ENCODE results near the gene BAG1. TPM values are rescaled to one million over a fixed set of nuclear protein-coding genes. Genes with fewer than 3 reads are reported as not detected.

The BAG1 gene
- total and polyA plus RNA-seq, 2 donors (not counting 1 experiment from before 2014, with no cell fraction given), result 19.7 to 60.2 TPM

- H3K9me3 Mint-ChIP-seq (ENCODE audit: insufficient read depth), result no peaks in the 10 kb centered on the region
- Histone ChIP-seq H3K9ac (ENCODE audit: low read length) (peak overlapping the region; percentile 91), H2AFZ (ENCODE audit: insufficient read depth, low read depth, low read length, poor library complexity, severe bottlenecking) (peak overlapping the region; percentile 75), H4K20me1 (ENCODE audit: control insufficient read depth, insufficient read depth, low read length, poor library complexity, severe bottlenecking) (no peaks in the 10 kb centered on the region), H3K27me3 (replicated peaks in 1 of 4; ENCODE audit: control extremely low read depth in 1 of 4, control insufficient read depth in 3 of 4, insufficient read depth in 4 of 4, low read length in 3 of 4) (no peaks in the 10 kb centered on the region), H3K27ac (ENCODE audit: low read length in 2 of 2) (peak overlapping the region; percentile 99 to 100), H3K9me3 (ENCODE audit: control extremely low read depth in 1 of 3, control insufficient read depth in 2 of 3, insufficient read depth in 1 of 3, low read length in 2 of 3) (no peaks in the 10 kb centered on the region), H3K4me1 (ENCODE audit: control insufficient read depth in 2 of 2, insufficient read depth in 2 of 2, low read length in 2 of 2) (peaks cover 39 to 53% of the 10 kb centered on the region in 2 donors), H3K4me3 (ENCODE audit: control extremely low read depth in 1 of 5, extremely low read depth in 1 of 5, insufficient read depth in 1 of 5, low read depth in 2 of 5, low read length in 4 of 5) (peak overlapping the region; percentile 69 to 98 (median 86)), H3K4me2 (replicated peaks; ENCODE audit: low read depth, low read length, poor library complexity, severe bottlenecking) (peak overlapping the region; percentile 82), H3K36me3 (replicated peaks in 1 of 2; ENCODE audit: control extremely low read depth in 1 of 2, control insufficient read depth in 1 of 2, extremely low read depth in 1 of 2, insufficient read depth in 2 of 2, low read length in 1 of 2) (peaks cover 3 to 31% of the 10 kb centered on the region in 2 experiments), H3K79me2 (ENCODE audit: control insufficient read depth, insufficient read depth, low read length) (peaks cover 44% of the 10 kb centered on the region)
- no peaks in the 10 kb centered on the region for H3K27me3 Mint-ChIP-seq
- CTCF ChIA-PET, result interaction anchor here (0.7 to 1.4 kb wide), 11 partner anchors 9 to 184 kb away, joined by 3 to 5 read pairs (median 3); partner anchors contain the start of genes AQP3, B4GALT1 and NOL6
- H3K27ac Mint-ChIP-seq, result peak overlapping the region; percentile 100
- intact Hi-C loops (cut with micrococcal nuclease), result loop anchor here (1.0 to 10.0 kb wide), 8 partner anchors 26 to 735 kb away; partner anchors contain the start of genes B4GALT1, BAG1, DNAJA1 and NOL6
- POLR2A ChIA-PET, result interaction anchor here (0.6 to 1.6 kb wide), 15 partner anchors 9 to 809 kb away, joined by 3 to 15 read pairs (median 8); partner anchors contain the start of genes APTX, B4GALT1, BAG1 and CHMP5
- TF ChIP-seq, protein P1, sequence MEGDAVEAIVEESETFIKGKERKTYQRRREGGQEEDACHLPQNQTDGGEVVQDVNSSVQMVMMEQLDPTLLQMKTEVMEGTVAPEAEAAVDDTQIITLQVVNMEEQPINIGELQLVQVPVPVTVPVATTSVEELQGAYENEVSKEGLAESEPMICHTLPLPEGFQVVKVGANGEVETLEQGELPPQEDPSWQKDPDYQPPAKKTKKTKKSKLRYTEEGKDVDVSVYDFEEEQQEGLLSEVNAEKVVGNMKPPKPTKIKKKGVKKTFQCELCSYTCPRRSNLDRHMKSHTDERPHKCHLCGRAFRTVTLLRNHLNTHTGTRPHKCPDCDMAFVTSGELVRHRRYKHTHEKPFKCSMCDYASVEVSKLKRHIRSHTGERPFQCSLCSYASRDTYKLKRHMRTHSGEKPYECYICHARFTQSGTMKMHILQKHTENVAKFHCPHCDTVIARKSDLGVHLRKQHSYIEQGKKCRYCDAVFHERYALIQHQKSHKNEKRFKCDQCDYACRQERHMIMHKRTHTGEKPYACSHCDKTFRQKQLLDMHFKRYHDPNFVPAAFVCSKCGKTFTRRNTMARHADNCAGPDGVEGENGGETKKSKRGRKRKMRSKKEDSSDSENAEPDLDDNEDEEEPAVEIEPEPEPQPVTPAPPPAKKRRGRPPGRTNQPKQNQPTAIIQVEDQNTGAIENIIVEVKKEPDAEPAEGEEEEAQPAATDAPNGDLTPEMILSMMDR (IDR thresholded peaks at IDR 0.05), result no peak
- TF ChIP-seq EZH2 (IDR thresholded peaks at IDR 0.05; ENCODE audit: borderline replicate concordance, insufficient read depth, low read depth, low read length, poor library complexity, severe bottlenecking), result no peak
- peaks cover 58% of the 10 kb centered on the region for H3K4me1 Mint-ChIP-seq
- DNase-seq, result no peak
- peak overlapping the region; percentile 99 for H3K4me3 Mint-ChIP-seq
- WGBS (ENCODE audit: insufficient coverage), result 1% methylated on average over 13 of the region's 14 CpGs
- no peak for ATAC-seq (ENCODE audit: low read depth)
Measured at GRCh38 chr9:33289936-33290246, 25.4 kb upstream of the BAG1 start.

DNA sequence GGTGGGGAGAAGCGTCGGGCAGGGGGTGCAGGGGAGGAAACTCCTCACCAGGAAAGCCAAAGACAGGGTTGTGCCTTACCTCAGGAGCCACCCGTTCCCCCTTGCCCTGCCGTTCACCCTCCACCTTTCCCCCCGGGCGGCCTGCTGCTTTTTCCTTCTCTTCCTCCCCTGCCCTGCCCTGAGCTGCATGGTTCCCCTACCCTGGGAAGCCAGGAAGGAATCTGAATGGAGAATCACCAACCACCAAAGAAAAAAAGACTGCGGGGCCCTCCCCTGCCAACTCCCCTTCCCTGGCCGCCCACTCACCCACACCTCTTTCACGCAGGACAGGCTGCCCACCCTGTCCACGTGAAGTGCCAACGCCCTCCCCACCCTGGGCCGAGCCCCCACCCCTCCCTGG is 25.0 kb upstream of the BAG1 start:
- no peaks in the 10 kb centered on the region for H3K9me3 Mint-ChIP-seq (ENCODE audit: insufficient read depth)
- Histone ChIP-seq H3K9me3 (ENCODE audit: control extremely low read depth in 1 of 3, control insufficient read depth in 2 of 3, insufficient read depth in 1 of 3, low read length in 2 of 3) (no peaks in the 10 kb centered on the region), H3K4me2 (replicated peaks; ENCODE audit: low read depth, low read length, poor library complexity, severe bottlenecking) (peak overlapping the region; percentile 82), H3K4me3 (ENCODE audit: control extremely low read depth in 1 of 5, extremely low read depth in 1 of 5, insufficient read depth in 1 of 5, low read depth in 2 of 5, low read length in 4 of 5) (peak overlapping the region in 4 of 5 experiments; percentile 69 to 98 (median 85)), H3K9ac (ENCODE audit: low read length) (peak overlapping the region; percentile 91), H3K79me2 (ENCODE audit: control insufficient read depth, insufficient read depth, low read length) (peaks cover 40% of the 10 kb centered on the region), H3K27ac (ENCODE audit: low read length in 2 of 2) (peak overlapping the region; percentile 99 to 100), H3K4me1 (ENCODE audit: control insufficient read depth in 2 of 2, insufficient read depth in 2 of 2, low read length in 2 of 2) (peaks cover 35 to 49% of the 10 kb centered on the region in 2 donors), H2AFZ (ENCODE audit: insufficient read depth, low read depth, low read length, poor library complexity, severe bottlenecking) (peak overlapping the region; percentile 75), H4K20me1 (ENCODE audit: control insufficient read depth, insufficient read depth, low read length, poor library complexity, severe bottlenecking) (no peaks in the 10 kb centered on the region), H3K36me3 (replicated peaks in 1 of 2; ENCODE audit: control extremely low read depth in 1 of 2, control insufficient read depth in 1 of 2, extremely low read depth in 1 of 2, insufficient read depth in 2 of 2, low read length in 1 of 2) (peaks cover 3 to 27% of the 10 kb centered on the region in 2 experiments), H3K27me3 (replicated peaks in 1 of 4; ENCODE audit: control extremely low read depth in 1 of 4, control insufficient read depth in 3 of 4, insufficient read depth in 4 of 4, low read length in 3 of 4) (no peaks in the 10 kb centered on the region)
- H3K27ac Mint-ChIP-seq, result peak overlapping the region; percentile 100
- peak overlapping the region; percentile 99 for H3K4me3 Mint-ChIP-seq
- peaks cover 54% of the 10 kb centered on the region for H3K4me1 Mint-ChIP-seq
- H3K27me3 Mint-ChIP-seq, result no peaks in the 10 kb centered on the region
- DNase-seq, result peak; percentile 41
- intact Hi-C loops (cut with micrococcal nuclease), result loop anchor here (5.0 kb wide), 1 partner anchor 38 kb away; no protein-coding TSS in a partner anchor
- ATAC-seq (ENCODE audit: low read depth), result no peak
- CTCF ChIA-PET, result interaction anchor here (0.7 to 1.4 kb wide), 6 partner anchors 27 to 184 kb away, joined by 3 to 4 read pairs (median 4); partner anchors contain the start of genes B4GALT1 and NOL6
- no peak for TF ChIP-seq EZH2 (IDR thresholded peaks at IDR 0.05; ENCODE audit: borderline replicate concordance, insufficient read depth, low read depth, low read length, poor library complexity, severe bottlenecking)
- WGBS (ENCODE audit: insufficient coverage), result 3% methylated on average over 4 of the region's 12 CpGs
- POLR2A ChIA-PET, result interaction anchor here (0.7 to 1.6 kb wide), 11 partner anchors 9 to 288 kb away, joined by 3 to 15 read pairs (median 8); partner anchors contain the start of genes APTX, B4GALT1, BAG1 and CHMP5

Data from B cell (primary cell).